KMS-11 (cell line): ENCODE measurements around the gene APOOL.

ENCODE experiments used
- H2AFZ ChIP-seq: fragments of 200-600 bp; sonication (generic); 2 replicates; pipeline ENCODE4 v1.6.1; 2016; ENCODE audit warnings: antibody characterized with exemption, mixed run types, low read depth
- H3K27ac ChIP-seq: fragments of 200-600 bp; sonication (generic); 2 replicates; pipeline ENCODE4 v1.6.1; 2016; ENCODE audit warnings: mild to moderate bottlenecking, mixed run types
- H3K27me3 ChIP-seq: fragments of 200-600 bp; sonication (generic); 2 replicates; pipeline ENCODE4 v1.6.1; 2017; ENCODE audit warnings: mild to moderate bottlenecking, low read depth, mixed run types, moderate library complexity; ENCODE audit not compliant: insufficient read depth
- H3K36me3 ChIP-seq: fragments of 200-600 bp; sonication (generic); 2 replicates; pipeline ENCODE4 v1.6.1; 2017; ENCODE audit warnings: mild to moderate bottlenecking, mixed run types; ENCODE audit not compliant: insufficient read depth
- H3K4me1 ChIP-seq: fragments of 200-600 bp; sonication (generic); 2 replicates; pipeline ENCODE4 v1.6.1; 2016; ENCODE audit warnings: mild to moderate bottlenecking, low read depth, mixed run types; ENCODE audit not compliant: poor library complexity, severe bottlenecking
- H3K4me2 ChIP-seq: fragments of 200-600 bp; sonication (generic); 2 replicates; pipeline ENCODE4 v1.7.0; 2016; ENCODE audit warnings: mild to moderate bottlenecking, mixed run types
- H3K4me3 ChIP-seq: fragments of 200-600 bp; sonication (generic); IDR thresholded peaks from 2 replicates; pipeline ENCODE4 v1.6.1; 2017; ENCODE audit warnings: low read depth, low read length, mixed read lengths; ENCODE audit not compliant: insufficient read depth
- H3K79me2 ChIP-seq: fragments of 200-600 bp; sonication (generic); 2 replicates; pipeline ENCODE4 v1.6.1; 2016; ENCODE audit warnings: low read depth, mixed run types; ENCODE audit not compliant: insufficient read depth
- H3K9ac ChIP-seq: fragments of 200-600 bp; sonication (generic); 2 replicates; pipeline ENCODE4 v1.6.1; 2016; ENCODE audit warnings: mild to moderate bottlenecking, mixed run types
- H4K20me1 ChIP-seq: fragments of 200-600 bp; sonication (generic); 2 replicates; pipeline ENCODE4 v1.6.1; 2016; ENCODE audit warnings: mild to moderate bottlenecking, mixed run types; ENCODE audit not compliant: insufficient read depth
- CTCF ChIP-seq: fragments of 200-600 bp; sonication (generic); conservative IDR thresholded peaks from 2 replicates; pipeline ENCODE4 v1.6.1; 2017; ENCODE audit warnings: low read depth, mild to moderate bottlenecking, antibody characterized with exemption, low read length, moderate library complexity, mixed read lengths

The APOOL gene

GRCh38 chrX:85029043-85029442 lies 25.4 kb downstream of the APOOL start:
- no peak for TF ChIP-seq CTCF
- Histone ChIP-seq H3K4me2 (no peak overlapping the region), H3K4me1 (peaks cover 9% of the 10 kb centered on the region), H3K36me3 (no peaks in the 10 kb centered on the region), H3K27ac (no peak overlapping the region), H2AFZ (no peak overlapping the region), H4K20me1 (no peaks in the 10 kb centered on the region), H3K4me3 (no peak overlapping the region), H3K79me2 (no peaks in the 10 kb centered on the region), H3K27me3 (no peaks in the 10 kb centered on the region), H3K9ac (no peak overlapping the region)

DNA sequence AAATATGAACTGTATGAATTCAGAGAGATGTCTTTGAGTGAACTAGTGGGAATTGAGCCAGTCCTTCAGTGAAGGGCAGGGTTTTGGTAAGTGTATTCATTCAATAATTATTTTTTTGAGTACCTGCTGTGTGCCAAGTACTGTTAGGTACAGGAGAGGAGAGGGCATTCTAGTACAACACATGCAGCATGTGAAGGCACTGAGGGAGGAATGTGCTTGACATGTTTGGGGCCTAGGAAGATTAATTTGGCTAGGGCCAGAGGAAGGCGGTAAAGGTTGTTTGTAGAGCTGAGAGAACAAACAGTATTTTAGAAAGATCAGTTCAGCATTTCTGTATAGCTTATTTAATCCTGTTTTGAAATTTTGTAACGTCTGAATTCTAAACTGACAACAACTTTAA lies 27.8 kb downstream of the APOOL start:
- H2AFZ ChIP-seq = no peak overlapping the region
- H3K36me3 ChIP-seq = no peaks in the 10 kb centered on the region
- peaks cover 9% of the 10 kb centered on the region for H3K4me1 ChIP-seq
- TF ChIP-seq CTCF = no peak
- no peak overlapping the region for H3K27ac ChIP-seq
- H3K4me2 ChIP-seq = no peak overlapping the region
- H4K20me1 ChIP-seq = no peaks in the 10 kb centered on the region
- no peak overlapping the region for H3K4me3 ChIP-seq
- H3K27me3 ChIP-seq = no peaks in the 10 kb centered on the region
- H3K79me2 ChIP-seq = no peaks in the 10 kb centered on the region
- H3K9ac ChIP-seq = no peak overlapping the region

- H4K20me1 ChIP-seq = no peaks in the 10 kb centered on the region
- no peaks in the 10 kb centered on the region for H3K27me3 ChIP-seq
- H3K79me2 ChIP-seq = no peaks in the 10 kb centered on the region
- no peaks in the 10 kb centered on the region for H3K36me3 ChIP-seq
- H2AFZ ChIP-seq = no peak overlapping the region
- H3K27ac ChIP-seq = no peak overlapping the region
- no peak overlapping the region for H3K4me2 ChIP-seq
- no peak overlapping the region for H3K9ac ChIP-seq
- no peaks in the 10 kb centered on the region for H3K4me1 ChIP-seq
- H3K4me3 ChIP-seq = no peak overlapping the region
- no peak for TF ChIP-seq CTCF
Measured at GRCh38 chrX:85037114-85037513, 33.4 kb downstream of the APOOL start.

- H4K20me1 ChIP-seq = no peaks in the 10 kb centered on the region
- H3K36me3 ChIP-seq = no peaks in the 10 kb centered on the region
- H3K4me1 ChIP-seq = no peaks in the 10 kb centered on the region
- TF ChIP-seq CTCF = no peak
- no peaks in the 10 kb centered on the region for H3K27me3 ChIP-seq
- no peak overlapping the region for H3K27ac ChIP-seq
- no peak overlapping the region for H3K4me2 ChIP-seq
- no peak overlapping the region for H3K4me3 ChIP-seq
- H3K79me2 ChIP-seq = no peaks in the 10 kb centered on the region
- H2AFZ ChIP-seq = no peak overlapping the region
- no peak overlapping the region for H3K9ac ChIP-seq
Measured at GRCh38 chrX:85051627-85052026, 48.0 kb downstream of the APOOL start.

- Histone ChIP-seq H3K79me2 (no peaks in the 10 kb centered on the region), H2AFZ (no peak overlapping the region), H3K9ac (no peak overlapping the region), H4K20me1 (no peaks in the 10 kb centered on the region), H3K27ac (no peak overlapping the region), H3K27me3 (no peaks in the 10 kb centered on the region), H3K4me3 (no peak overlapping the region), H3K36me3 (no peaks in the 10 kb centered on the region), H3K4me2 (no peak overlapping the region), H3K4me1 (no peaks in the 10 kb centered on the region)
- no peak for TF ChIP-seq CTCF
Measured at GRCh38 chrX:85052205-85052604, 48.5 kb downstream of the APOOL start.
